Sigmoid colon (tissue), 4 donors: ENCODE data around the gene UBE3A.

Experiments used
- EP300 ChIP-seq, 4 donors: sonication (generic); formaldehyde crosslinking; IDR thresholded peaks; one replicate each; pipeline ENCODE4 v1.6.1; 2017; ENCODE audit warnings: antibody characterized with exemption in 4 of 4
- POLR2A ChIP-seq, 2 donors: fragments of 450-650 bp; IDR thresholded peaks; one replicate each; pipeline ENCODE4 v1.6.1; 2016; ENCODE audit warnings: antibody characterized with exemption in 2 of 2, mild to moderate bottlenecking in 2 of 2, moderate library complexity in 2 of 2
- POLR2AphosphoS5 ChIP-seq, 4 donors: sonication (generic); formaldehyde crosslinking; IDR thresholded peaks; one replicate each; pipeline ENCODE4 v1.6.1; 2017; ENCODE audit warnings: antibody characterized with exemption in 4 of 4
- TF ChIP-seq, protein P1 (sequence below), 4 experiments: fragments of 450-650 bp in 3 of 4; fragments of 200-600 bp in 1 of 4; IDR thresholded peaks; one replicate each; pipeline ENCODE4 v1.5.1; 2016 to 2019; ENCODE audit warnings: antibody characterized with exemption in 4 of 4, mild to moderate bottlenecking in 3 of 4, moderate library complexity in 2 of 4

DNA sequence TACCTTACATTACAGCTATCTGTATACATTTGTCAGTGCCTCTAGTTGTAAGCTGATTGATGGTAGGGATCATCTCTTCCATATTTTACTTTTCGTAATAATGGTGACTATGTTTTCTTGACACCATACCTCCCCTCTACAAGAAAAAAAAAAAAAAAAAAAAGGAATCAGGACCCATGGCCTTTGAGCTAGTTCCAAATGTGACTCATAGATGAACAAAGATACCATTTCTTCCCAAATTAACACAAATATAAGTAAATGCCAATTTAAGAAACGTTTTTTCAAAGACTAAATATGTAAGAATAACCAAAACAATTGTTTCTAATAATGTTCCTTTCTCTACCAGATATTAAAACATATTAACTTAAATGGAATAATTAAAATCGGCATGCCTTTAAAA lies 23.1 kb downstream of the UBE3A start:
- TF ChIP-seq POLR2A (IDR thresholded peaks at IDR 0.05), result no peak
- TF ChIP-seq, protein P1, sequence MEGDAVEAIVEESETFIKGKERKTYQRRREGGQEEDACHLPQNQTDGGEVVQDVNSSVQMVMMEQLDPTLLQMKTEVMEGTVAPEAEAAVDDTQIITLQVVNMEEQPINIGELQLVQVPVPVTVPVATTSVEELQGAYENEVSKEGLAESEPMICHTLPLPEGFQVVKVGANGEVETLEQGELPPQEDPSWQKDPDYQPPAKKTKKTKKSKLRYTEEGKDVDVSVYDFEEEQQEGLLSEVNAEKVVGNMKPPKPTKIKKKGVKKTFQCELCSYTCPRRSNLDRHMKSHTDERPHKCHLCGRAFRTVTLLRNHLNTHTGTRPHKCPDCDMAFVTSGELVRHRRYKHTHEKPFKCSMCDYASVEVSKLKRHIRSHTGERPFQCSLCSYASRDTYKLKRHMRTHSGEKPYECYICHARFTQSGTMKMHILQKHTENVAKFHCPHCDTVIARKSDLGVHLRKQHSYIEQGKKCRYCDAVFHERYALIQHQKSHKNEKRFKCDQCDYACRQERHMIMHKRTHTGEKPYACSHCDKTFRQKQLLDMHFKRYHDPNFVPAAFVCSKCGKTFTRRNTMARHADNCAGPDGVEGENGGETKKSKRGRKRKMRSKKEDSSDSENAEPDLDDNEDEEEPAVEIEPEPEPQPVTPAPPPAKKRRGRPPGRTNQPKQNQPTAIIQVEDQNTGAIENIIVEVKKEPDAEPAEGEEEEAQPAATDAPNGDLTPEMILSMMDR (IDR thresholded peaks at IDR 0.05), result no peak
- TF ChIP-seq POLR2AphosphoS5 (IDR thresholded peaks at IDR 0.05), result no peak
- no peak for TF ChIP-seq EP300 (IDR thresholded peaks at IDR 0.05)
